Ishikawa (cell line): ENCODE data around the gene RAG2.

Source experiments
- RAD21 ChIP-seq: IDR thresholded peaks from 2 replicates; pipeline ENCODE4 v1.6.1; 2012; ENCODE audit warnings: low read depth
- REST ChIP-seq: IDR thresholded peaks from 2 replicates; pipeline ENCODE4 v1.6.1; 2012; ENCODE audit warnings: low read depth, mild to moderate bottlenecking
- TAF1 ChIP-seq: IDR thresholded peaks from 2 replicates; pipeline ENCODE4 v1.6.1; 2012; ENCODE audit warnings: low read depth, mild to moderate bottlenecking

- TF ChIP-seq TAF1 (no peak), REST (no peak), RAD21 (no peak)
Measured at GRCh38 chr11:36638556-36638955, 40.5 kb upstream of the RAG2 start.
